ENCODE data around the gene TMEM181.
A peak's percentile ranks its signal among the peaks of the same experiment; 100 is the strongest.
"Not testable (repeated sequence)": the region's sequence is repeated elsewhere in the genome, so short reads cannot be mapped to it uniquely, and the experiment has no call there.

Gene TMEM181

DNA sequence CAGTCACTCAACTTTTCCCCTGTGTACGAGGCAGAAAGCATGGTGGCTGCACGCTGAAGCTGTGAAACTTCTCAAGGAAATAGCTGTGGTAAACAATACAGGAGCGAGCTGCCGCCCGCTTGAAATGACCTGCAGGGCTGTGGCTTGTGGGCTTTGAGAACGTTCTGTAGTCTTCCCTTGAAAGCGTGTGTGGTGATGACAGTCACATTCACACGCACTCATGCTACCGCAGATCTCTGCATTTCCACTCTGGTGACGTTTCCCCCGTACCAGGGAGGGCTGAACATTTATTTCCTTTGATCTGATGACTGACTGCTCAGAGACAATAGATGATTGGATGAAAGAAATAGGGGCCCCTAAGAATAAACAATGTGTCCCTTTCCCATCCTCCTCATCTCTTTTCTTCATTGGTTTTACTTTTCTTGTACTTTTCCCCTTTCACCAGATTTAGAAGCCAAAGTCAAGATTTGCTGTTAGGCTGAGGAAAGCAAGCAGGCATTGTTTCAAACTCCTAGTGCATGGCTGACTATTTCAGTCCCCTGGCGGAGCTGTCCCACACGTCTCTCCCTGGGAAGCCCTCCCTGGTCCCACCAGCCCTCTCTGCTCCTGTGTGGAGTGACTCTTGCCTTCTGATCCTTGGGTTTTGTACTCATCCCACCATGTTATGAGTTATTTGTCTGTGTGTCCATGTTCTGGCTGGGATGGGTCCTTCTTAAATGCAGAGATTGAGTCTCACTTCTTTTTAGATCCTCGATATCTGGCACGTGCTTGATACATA, 93.9 kb downstream of the TMEM181 start:
- Mint-ChIP-seq H3K36me3 (peaks cover 21% of the 10 kb centered on the region), H3K27ac (peak overlapping the region; percentile 100), H3K4me3 (peak overlapping the region; percentile 89), H3K9me3 (ENCODE audit: low read depth) (no peaks in the 10 kb centered on the region), H3K4me1 (ENCODE audit: low read depth) (peaks cover 68% of the 10 kb centered on the region), H3K27me3 (no peaks in the 10 kb centered on the region)

- Mint-ChIP-seq H3K9me3 (ENCODE audit: low read depth) (no peaks in the 10 kb centered on the region), H3K27me3 (no peaks in the 10 kb centered on the region), H3K27ac (peak overlapping the region; percentile 100), H3K4me1 (ENCODE audit: low read depth) (peaks cover 65% of the 10 kb centered on the region), H3K36me3 (peaks cover 24% of the 10 kb centered on the region), H3K4me3 (peak overlapping the region; percentile 89)
Measured at GRCh38 chr6:158654498-158654897, 94.6 kb downstream of the TMEM181 start.

DNA sequence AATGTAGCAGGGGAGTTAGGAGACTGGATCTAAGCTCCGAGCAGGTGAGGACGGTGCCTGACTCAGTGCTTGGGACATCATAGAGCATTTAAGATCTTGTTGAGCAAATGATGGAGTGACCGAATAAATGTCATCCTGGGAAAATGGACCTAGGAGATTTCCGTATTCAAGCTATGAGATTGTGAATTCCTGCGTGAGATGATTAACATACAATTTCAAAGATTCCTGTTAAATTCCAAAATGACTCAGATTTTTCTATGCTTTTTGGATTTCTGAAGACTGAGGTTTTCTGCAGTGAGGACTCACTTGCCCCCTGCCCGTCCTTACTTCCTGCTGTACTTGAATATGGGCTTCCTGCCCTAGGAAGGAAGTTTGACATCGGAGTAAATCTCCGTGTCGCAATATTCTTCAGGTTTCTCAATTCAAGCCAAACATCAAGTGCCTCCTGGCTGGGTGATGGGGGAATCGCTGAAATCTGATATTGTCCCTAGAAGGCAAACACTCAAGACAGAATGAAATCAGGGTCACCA, 95.1 kb downstream of the TMEM181 start:
- Mint-ChIP-seq H3K36me3 (peaks cover 24% of the 10 kb centered on the region), H3K27ac (peak overlapping the region; percentile 100), H3K4me3 (peak overlapping the region; percentile 89), H3K27me3 (no peaks in the 10 kb centered on the region), H3K9me3 (ENCODE audit: low read depth) (no peaks in the 10 kb centered on the region), H3K4me1 (ENCODE audit: low read depth) (peaks cover 64% of the 10 kb centered on the region)

GRCh38 chr6:158655569-158656450, 95.9 kb downstream of the TMEM181 start:
- peak overlapping the region; percentile 89 for H3K4me3 Mint-ChIP-seq
- H3K36me3 Mint-ChIP-seq = peaks cover 24% of the 10 kb centered on the region
- no peaks in the 10 kb centered on the region for H3K9me3 Mint-ChIP-seq (ENCODE audit: low read depth)
- H3K4me1 Mint-ChIP-seq (ENCODE audit: low read depth) = peaks cover 64% of the 10 kb centered on the region
- no peaks in the 10 kb centered on the region for H3K27me3 Mint-ChIP-seq
- peak overlapping the region; percentile 100 for H3K27ac Mint-ChIP-seq

GRCh38 chr6:158656986-158657385, 97.1 kb downstream of the TMEM181 start:
- H3K9me3 Mint-ChIP-seq (ENCODE audit: low read depth); H3K4me3 Mint-ChIP-seq; H3K27me3 Mint-ChIP-seq: not testable (repeated sequence)
- Mint-ChIP-seq H3K27ac (peak overlapping the region; percentile 28), H3K4me1 (ENCODE audit: low read depth) (peaks cover 63% of the 10 kb centered on the region), H3K36me3 (peaks cover 24% of the 10 kb centered on the region)

DNA sequence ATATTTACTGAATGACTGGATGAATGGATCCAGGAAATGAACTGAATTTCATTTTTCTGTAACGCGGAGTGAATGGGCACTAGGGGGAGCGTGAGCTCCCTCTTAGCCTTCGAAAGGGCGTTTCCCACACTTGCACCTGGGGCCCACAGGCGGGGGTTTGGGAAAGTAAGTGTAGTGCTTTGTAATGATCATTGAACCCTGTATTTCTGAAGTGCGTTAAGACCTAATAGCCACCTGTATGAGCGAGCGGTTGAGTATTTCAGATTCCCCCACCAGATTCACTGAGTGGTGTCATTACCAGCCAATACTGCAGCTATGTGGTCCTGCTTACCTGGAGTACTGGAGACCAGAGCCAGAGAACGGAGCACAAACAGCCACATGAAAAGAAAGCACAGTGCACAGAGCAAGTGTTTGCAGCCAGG, 100.5 kb downstream of the TMEM181 start:
- H3K27me3 Mint-ChIP-seq = no peaks in the 10 kb centered on the region
- no peaks in the 10 kb centered on the region for H3K9me3 Mint-ChIP-seq (ENCODE audit: low read depth)
- peaks cover 16% of the 10 kb centered on the region for H3K36me3 Mint-ChIP-seq
- no peak overlapping the region for H3K4me3 Mint-ChIP-seq
- peaks cover 57% of the 10 kb centered on the region for H3K4me1 Mint-ChIP-seq (ENCODE audit: low read depth)
- H3K27ac Mint-ChIP-seq = peak overlapping the region; percentile 22

GRCh38 chr6:158661156-158661685, 101.3 kb downstream of the TMEM181 start:
- Mint-ChIP-seq H3K36me3 (peaks cover 18% of the 10 kb centered on the region), H3K4me1 (ENCODE audit: low read depth) (peaks cover 48% of the 10 kb centered on the region), H3K27me3 (no peaks in the 10 kb centered on the region), H3K4me3 (no peak overlapping the region), H3K9me3 (ENCODE audit: low read depth) (no peaks in the 10 kb centered on the region), H3K27ac (no peak overlapping the region)

- no peaks in the 10 kb centered on the region for H3K9me3 Mint-ChIP-seq (ENCODE audit: low read depth)
- peaks cover 24% of the 10 kb centered on the region for H3K36me3 Mint-ChIP-seq
- H3K4me3 Mint-ChIP-seq = peak overlapping the region; percentile 67
- no peaks in the 10 kb centered on the region for H3K27me3 Mint-ChIP-seq
- peak overlapping the region; percentile 79 for H3K27ac Mint-ChIP-seq
- peaks cover 47% of the 10 kb centered on the region for H3K4me1 Mint-ChIP-seq (ENCODE audit: low read depth)
Measured at GRCh38 chr6:158662607-158662953, 102.7 kb downstream of the TMEM181 start.

GRCh38 chr6:158662954-158663624, 103.2 kb downstream of the TMEM181 start:
- Mint-ChIP-seq H3K4me3 (peak overlapping the region; percentile 67), H3K27me3 (no peaks in the 10 kb centered on the region), H3K36me3 (peaks cover 24% of the 10 kb centered on the region), H3K27ac (peak overlapping the region; percentile 79), H3K4me1 (ENCODE audit: low read depth) (peaks cover 47% of the 10 kb centered on the region), H3K9me3 (ENCODE audit: low read depth) (no peaks in the 10 kb centered on the region)

DNA sequence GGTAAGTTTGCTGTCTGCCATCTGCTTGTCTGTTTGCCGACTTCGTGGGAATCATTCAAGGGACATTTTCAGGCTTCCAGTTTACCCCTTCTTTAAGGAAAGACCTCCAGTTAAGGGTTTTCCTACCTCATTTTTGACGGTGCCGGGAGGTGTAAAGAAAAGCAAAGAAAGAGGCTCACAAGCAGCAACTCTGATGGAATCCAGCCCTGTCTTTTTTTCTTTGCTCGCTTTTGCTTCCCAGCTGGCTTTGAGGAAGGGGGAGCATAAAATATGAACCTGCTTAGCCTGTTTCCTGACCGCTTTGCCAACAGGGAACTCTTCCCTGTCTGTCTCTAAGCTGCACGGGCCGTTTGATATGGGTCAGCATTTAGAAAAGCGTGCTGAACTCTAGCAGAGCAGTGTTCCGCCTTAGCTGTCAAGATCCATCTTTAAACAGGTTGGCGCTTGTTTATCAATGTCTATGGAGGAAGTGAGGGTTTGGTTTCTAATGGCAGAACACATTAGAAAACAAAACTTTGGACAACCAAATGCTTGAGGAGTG, 103.8 kb downstream of the TMEM181 start:
- Mint-ChIP-seq H3K36me3 (peaks cover 27% of the 10 kb centered on the region), H3K27ac (peak overlapping the region; percentile 28), H3K4me1 (ENCODE audit: low read depth) (peaks cover 47% of the 10 kb centered on the region), H3K4me3 (peak overlapping the region; percentile 67), H3K9me3 (ENCODE audit: low read depth) (no peaks in the 10 kb centered on the region), H3K27me3 (no peaks in the 10 kb centered on the region)

- H3K36me3 Mint-ChIP-seq = peaks cover 28% of the 10 kb centered on the region
- no peak overlapping the region for H3K4me3 Mint-ChIP-seq
- no peak overlapping the region for H3K27ac Mint-ChIP-seq
Measured at GRCh38 chr6:158665332-158665731, 105.4 kb downstream of the TMEM181 start.

GRCh38 chr6:158666628-158667359, 106.9 kb downstream of the TMEM181 start:
- no peaks in the 10 kb centered on the region for H3K27me3 Mint-ChIP-seq
- peaks cover 28% of the 10 kb centered on the region for H3K36me3 Mint-ChIP-seq
- no peak overlapping the region for H3K27ac Mint-ChIP-seq
- H3K4me3 Mint-ChIP-seq = no peak overlapping the region
- peaks cover 33% of the 10 kb centered on the region for H3K4me1 Mint-ChIP-seq (ENCODE audit: low read depth)
- H3K9me3 Mint-ChIP-seq (ENCODE audit: low read depth) = no peaks in the 10 kb centered on the region

More at GRCh38 chr6:158665332-158665731, 105.4 kb downstream of the TMEM181 start:
- H3K9me3 Mint-ChIP-seq (ENCODE audit: low read depth) = no peaks in the 10 kb centered on the region
- H3K27me3 Mint-ChIP-seq = no peaks in the 10 kb centered on the region
- H3K4me1 Mint-ChIP-seq (ENCODE audit: low read depth) = peaks cover 40% of the 10 kb centered on the region

- Mint-ChIP-seq H3K4me3 (no peak overlapping the region), H3K27me3 (no peaks in the 10 kb centered on the region), H3K4me1 (ENCODE audit: low read depth) (peaks cover 29% of the 10 kb centered on the region), H3K9me3 (ENCODE audit: low read depth) (no peaks in the 10 kb centered on the region), H3K36me3 (peaks cover 28% of the 10 kb centered on the region), H3K27ac (no peak overlapping the region)
Measured at GRCh38 chr6:158667360-158667981, 107.6 kb downstream of the TMEM181 start.
